GM12891 (cell line): Measurements from ENCODE around the gene CYP2F1.

ENCODE experiments used
- POLR2A ChIP-seq: IDR thresholded peaks from 2 replicates; pipeline ENCODE4 v1.6.1; 2011; ENCODE audit warnings: low read depth, low read length, control low read depth
- POLR2AphosphoS5 ChIP-seq: IDR thresholded peaks from 2 replicates; pipeline ENCODE4 v1.6.1; 2011; ENCODE audit warnings: low read depth, low read length, control low read depth
- TAF1 ChIP-seq: IDR thresholded peaks from 2 replicates; pipeline ENCODE4 v1.6.1; 2011; ENCODE audit warnings: low read depth, low read length, control low read depth

- no peak for TF ChIP-seq POLR2A
- no peak for TF ChIP-seq POLR2AphosphoS5
- TF ChIP-seq TAF1 = no peak
Measured at GRCh38 chr19:41149831-41150230, 35.6 kb downstream of the CYP2F1 start.
